DMS 273 treated with DMSO at 0.1 percent for 48 hours (cell line): Measurements from ENCODE around the gene PIGL.
"Not testable (repeated sequence)": the region's sequence is repeated elsewhere in the genome, so short reads cannot be mapped to it uniquely, and the experiment has no call there.

Experiments used
- DNase-seq: peaks from one replicate; lab custom pipeline; 2025; lab: John Stamatoyannopoulos, UW

The PIGL gene

GRCh38 chr17:16312061-16312460, 95.1 kb downstream of the PIGL start:
- not testable (repeated sequence) for DNase-seq

DNA sequence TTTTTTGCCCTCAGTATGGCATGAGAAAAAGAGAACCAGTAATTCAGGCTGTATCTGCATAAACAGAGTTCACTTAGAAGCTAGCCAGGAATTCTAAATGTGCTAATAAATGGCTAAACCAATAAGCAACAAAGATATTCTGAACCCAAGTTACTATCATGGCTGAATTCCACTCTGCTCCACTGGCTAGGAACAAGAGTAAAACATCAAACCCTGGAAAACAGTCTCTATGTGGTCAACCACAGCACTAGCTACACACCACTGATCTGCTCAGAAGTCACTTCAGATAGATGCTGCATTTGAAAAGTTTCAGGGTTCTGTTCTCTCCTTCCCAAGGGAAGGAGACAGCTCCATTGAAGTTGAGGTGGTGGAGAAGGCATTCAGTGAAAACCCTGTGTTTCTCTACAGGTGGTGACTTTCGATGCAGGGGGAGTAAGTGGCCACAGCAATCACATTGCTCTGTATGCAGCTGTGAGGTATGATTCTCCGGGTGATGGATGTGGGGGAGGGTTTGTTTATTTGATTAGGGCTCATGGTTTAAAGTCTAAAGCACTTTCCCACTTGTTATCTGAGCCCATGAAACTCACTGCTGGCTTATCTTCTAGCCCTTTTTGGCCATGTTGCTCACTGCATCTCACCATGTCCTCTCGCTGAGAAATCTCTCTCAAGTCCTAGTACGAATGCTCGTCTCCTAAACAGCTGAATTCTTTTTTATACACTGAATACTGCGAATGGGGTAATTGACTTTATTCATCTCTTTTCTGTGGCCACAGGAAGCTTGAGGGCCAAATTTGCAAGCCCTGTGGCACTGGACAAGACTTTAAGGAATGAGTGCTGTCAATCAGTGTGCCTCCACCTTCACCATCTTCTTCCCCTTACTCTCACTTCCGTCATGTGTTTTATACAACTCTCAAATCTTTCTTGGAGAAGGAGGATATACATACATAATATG, 96.4 kb downstream of the PIGL start:
- no peak for DNase-seq

GRCh38 chr17:16314189-16314588, 97.2 kb downstream of the PIGL start:
- DNase-seq: no peak

DNA sequence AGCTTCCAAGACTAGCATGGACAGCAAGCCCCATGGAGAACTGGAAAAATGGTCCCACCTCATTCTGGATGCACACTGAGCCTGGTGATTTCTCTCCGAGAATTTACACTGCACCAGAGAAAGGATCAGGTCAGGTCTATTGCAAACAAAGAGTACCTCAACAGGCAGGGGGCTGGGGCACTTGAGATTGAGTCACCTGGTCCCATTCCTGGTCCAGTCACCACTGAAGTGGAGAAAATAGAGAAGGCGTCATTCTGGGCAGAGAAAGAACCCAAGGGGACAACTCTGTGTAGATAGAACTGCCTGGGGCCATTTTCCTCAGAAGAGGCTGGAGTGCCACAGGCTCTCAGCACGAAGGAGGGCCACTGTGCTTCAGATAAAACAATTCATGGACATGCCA, 97.8 kb downstream of the PIGL start:
- DNase-seq: no peak

DNA sequence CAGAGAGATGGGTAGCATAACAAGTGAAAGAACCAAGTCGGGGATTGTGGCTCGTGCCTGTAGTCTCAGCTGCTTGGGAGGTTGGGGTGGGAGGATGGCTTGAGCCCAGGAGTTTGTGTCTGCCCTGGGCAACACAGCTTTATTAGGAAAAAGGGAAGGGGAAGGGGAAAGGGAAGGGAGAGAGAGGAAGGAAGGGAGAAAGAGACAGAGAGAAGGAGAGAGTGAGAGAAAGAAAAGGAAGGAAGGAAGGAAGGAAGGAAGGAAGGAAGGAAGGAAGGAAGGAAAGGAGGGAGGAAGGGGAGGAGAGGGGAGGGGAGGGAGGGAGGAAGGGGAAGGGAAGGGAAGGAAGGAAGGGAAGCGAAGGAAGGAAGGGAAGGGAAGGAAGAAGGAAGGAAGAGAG, 103.0 kb downstream of the PIGL start:
- no peak for DNase-seq

DNA sequence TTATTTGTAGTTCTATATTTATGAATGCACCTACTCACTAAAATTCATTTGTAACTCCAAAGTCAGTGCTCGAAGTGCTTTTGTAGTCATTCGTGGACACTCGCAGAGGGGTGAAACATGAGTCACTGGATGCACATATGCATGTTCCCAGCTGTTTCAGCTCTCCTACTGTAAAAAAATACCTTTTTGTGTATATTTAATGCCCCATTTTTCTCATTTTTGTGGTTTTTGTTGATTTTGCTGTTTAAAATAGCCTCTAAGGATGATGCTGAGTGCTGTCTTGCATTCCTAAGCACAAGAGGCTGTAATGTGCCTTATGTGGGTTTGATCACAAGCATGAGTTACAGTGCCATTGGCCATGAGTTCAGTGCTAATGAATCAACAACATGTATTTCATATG, 105.6 kb downstream of the PIGL start:
- no peak for DNase-seq

GRCh38 chr17:16325964-16326363, 109.0 kb downstream of the PIGL start:
- no peak for DNase-seq

GRCh38 chr17:16327018-16327417, 110.0 kb downstream of the PIGL start:
- DNase-seq: no peak

DNA sequence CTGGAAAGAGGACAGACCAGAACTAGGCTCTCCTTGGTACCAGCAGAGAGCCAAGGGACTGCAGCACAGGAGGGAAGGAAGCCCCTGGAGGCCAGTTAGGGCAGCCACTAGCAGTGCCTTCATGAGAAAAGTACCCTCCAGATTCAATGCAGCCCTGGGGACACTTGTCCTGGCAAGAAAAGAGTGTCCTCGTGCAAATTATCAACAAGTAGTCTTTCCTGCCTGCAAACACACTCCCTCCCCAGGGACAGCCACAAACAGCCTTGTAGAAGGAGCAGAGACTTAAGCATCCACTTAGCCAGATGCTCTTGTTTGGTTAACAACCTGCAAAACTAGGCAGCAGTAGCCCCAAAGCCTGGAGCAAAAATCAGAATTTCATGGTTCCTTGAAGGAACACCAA, 112.0 kb downstream of the PIGL start:
- no peak for DNase-seq

- DNase-seq: no peak
Measured at GRCh38 chr17:16329519-16330271, 112.7 kb downstream of the PIGL start.

DNA sequence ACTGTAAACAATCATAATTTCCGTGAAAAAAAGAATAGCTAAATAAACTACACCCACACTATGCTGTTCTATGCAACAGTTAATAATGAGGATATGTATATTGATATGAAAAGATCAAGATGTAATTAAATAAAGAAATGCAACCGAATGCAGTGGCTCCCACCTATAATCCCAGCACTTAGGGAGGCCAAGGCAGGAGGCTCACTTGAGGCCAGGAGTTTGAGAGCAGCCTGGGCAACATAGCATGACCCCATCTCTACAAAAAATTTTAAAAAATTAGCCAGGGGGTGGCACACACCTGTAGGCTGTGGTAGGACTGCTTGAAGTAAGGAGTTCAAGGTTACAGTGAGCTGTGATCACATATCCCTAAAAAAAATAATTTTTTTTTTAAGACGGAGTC, 121.4 kb downstream of the PIGL start:
- no peak for DNase-seq

DNA sequence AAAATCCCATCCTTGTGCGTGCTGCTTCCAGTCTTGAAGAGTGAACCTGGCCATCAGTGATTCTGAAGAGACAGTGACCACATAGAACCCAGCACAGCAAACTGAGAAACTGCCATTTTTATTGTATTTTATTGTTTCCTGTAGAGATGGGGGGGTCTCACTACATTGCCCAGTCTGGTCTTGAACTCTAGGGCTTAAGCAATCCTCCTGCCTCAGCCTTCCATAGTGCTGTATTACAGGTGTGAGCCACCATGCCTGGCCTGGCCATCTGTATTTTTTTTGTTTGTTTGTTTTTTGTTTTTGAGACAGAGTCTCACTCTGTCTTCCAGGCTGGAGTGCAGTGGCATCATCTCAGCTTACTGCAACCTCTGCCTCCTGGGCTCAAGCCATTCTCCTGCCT, 122.4 kb downstream of the PIGL start:
- DNase-seq: no peak

- DNase-seq: no peak
Measured at GRCh38 chr17:16339959-16340358, 122.9 kb downstream of the PIGL start.

DNA sequence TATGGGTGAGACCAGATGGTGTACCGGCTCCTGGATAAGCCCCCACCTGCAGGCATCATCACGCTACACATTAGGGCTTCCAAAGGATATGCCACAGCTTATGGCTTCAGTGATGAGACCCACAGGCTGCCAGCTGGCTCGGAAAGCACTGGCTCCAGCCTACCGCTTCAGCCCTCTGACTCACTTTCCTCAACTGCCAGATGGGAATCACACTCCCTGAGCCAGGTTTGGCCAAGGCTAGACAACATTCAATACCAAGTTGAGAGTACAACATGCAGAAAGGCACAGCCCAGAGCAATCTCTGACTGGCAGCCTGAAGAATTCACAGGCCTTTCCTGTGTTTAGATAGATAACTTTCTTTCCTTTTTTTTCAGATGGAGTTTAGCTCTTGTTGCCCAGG, 126.0 kb downstream of the PIGL start:
- DNase-seq: no peak

DNA sequence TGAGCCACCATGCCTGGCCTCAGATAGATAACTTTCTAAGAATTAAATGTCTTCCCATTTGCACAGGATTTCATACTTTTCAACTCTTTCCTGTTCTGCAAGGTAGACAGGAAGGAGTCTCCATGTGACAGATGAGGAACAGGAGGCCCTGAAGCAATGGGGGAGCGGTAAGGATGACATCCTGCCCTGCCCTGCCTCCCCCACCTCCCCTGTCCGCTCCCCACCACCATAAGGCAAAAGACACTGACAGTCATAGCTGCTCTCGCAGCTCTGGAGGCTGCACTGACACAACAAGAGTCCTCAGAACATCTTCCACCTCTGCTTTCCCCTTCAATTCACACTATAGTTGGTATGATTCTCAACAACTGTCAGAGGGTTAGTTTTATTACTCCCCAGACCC, 126.6 kb downstream of the PIGL start:
- no peak for DNase-seq

GRCh38 chr17:16345565-16345964, 128.6 kb downstream of the PIGL start:
- no peak for DNase-seq

DNA sequence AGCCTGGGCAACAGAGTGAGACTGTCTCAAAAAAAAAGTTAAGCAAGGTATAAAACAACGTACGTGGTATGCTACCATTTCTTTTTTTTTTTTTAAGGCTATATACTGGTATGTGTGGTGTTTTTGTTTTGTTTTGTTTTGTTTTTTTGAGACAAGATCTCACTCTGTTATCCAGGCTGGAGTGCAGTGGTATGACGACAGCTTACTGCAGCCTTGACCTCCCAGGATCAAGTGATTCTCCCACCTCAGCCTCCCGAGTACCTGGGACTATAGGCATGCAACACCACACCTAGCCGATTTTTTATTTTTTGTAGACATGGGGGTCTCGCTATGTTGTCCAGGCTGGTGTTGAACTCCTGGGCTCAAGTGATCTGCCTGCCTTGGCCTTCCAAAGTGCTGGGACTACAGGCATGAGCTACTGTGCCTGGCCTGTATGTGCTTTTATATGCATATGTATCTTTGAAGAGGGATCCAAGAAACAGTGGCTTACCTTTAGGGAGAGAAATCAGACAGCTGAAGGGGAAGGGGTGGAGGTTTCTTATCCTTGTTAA, 129.8 kb downstream of the PIGL start:
- DNase-seq: no peak

DNA sequence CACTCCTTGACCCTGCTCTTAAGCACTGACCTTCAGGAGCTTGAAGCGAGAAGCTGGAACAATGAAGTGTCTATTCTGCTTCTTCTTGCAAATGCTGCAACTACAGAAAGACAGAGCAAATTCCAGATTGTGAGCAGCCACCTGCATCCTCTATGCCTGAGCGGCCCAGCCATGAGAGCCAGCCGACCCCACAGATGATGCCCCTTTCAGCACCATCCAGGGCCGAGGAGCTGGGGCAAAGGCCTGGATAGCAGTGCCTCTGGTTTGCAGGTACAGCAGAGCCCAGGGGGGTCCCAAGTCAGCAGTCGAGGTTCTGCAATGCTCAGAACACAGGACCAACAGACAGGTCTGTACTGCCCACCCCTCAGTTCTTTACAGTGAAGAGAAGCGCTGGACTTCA, 131.6 kb downstream of the PIGL start:
- DNase-seq: no peak

DNA sequence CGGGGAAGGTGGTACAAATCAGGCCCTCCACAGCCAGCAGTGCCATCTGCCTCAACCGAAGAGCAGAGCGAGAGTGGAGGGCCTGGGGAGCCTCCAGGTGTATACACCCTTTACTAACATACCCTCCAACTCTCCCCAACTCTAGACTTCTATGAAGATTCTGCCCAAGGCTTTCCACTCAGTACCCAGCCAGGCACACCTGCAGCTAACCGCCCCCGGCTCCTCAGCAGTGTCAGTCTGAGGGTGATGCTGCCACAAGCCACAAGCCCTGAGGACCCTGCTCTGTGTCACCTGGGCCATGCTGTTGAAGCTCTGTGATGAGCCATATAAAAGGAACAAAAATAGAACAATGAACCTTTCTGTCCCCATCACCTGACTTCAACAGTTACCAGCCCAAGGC, 132.4 kb downstream of the PIGL start:
- DNase-seq: no peak

DNA sequence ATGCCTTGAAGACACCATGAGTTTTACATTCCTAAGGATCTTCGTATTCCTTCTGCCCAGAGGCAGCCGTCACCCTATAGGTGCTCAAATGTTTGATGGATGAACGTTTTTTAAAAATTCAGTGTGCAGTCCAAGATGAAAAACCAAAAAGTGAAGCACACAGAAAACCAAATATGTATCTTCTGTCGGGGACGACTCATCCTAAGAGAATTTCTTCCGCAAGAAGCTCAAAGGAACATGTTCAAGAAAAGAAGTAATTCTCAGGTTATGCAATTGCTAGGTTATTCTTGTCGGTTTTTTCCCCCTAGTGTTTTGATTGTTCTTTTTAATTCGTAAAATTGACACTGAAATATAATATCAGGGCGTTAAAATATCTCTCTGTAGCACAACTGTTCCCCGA, 134.8 kb downstream of the PIGL start:
- no peak for DNase-seq

- DNase-seq: no peak
Measured at GRCh38 chr17:16352303-16352666, 135.3 kb downstream of the PIGL start.

- no peak for DNase-seq
Measured at GRCh38 chr17:16352667-16353316, 135.8 kb downstream of the PIGL start.
